HPDE6-E6E7 (cell line): ENCODE data around the gene CD300LB.
"Not testable (repeated sequence)": the region's sequence is repeated elsewhere in the genome, so short reads cannot be mapped to it uniquely, and the experiment has no call there.

ENCODE experiments used
- DNase-seq: peaks from one replicate; pipeline ENCODE4 v3.0.0; 2011; ENCODE audit warnings: missing footprints; ENCODE audit errors: extremely low spot score

Gene CD300LB

DNA sequence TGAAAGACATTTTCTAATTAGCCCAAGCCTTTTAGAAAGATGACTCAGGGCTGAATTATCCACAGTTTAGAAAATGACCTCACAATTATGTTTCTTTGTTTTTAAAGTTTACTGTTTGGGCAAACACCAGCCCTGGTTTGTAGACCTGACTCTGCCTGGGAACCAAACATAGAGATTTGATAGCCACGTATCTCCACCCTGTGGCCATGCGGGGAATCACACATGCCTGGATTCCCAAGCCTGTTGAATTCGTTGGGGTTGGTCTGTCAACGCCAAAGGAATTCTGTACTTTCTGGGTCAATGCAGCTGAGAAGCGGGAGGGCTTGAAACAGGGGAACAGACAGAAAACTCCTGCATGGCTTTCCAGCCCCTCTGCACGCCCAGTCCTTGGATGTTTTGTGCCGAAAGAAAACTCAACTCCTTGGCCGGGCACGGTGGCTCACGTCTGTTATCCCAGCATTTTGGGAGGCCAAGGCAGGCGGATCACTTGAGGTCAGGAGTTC lies 37.9 kb downstream of the CD300LB start:
- DNase-seq: peak; percentile 64

DNA sequence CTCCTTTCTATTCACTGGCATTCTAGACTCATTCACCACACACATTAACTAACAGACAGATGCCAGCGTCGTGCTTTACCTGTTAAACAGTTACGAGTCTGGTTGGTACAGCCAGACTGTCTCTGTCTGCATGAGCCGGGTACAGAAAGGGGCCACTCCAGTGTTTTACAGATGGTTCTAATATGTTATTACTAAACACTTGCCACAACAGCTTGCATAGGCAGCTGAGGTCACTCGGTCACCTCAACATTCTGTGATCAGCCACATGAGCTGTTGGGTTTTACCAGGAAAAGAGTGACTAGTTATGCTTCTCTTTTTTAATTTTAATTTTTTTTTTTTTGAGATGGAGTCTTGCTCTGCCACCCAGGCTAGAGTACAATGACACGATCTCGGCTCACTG lies 39.6 kb downstream of the CD300LB start:
- no peak for DNase-seq

DNA sequence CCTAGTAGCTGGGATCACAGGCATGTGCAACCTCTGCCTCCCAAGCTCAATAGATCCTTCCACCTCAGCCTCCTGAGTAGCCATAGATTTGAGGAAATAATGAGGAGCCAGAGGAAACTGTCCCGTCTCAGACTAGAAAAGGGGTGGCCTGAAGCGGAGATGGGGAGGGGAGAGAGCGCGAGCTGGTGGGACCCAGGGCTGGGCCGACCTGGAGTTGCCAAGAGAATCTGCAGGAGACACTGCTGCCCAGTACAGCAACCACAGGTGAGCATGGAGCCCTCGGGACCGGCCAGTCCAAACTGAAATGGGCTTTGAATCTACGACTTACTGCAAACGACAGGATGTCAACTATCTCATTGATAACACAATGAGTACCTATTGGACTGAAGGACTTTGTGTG lies 40.6 kb downstream of the CD300LB start:
- no peak for DNase-seq

DNA sequence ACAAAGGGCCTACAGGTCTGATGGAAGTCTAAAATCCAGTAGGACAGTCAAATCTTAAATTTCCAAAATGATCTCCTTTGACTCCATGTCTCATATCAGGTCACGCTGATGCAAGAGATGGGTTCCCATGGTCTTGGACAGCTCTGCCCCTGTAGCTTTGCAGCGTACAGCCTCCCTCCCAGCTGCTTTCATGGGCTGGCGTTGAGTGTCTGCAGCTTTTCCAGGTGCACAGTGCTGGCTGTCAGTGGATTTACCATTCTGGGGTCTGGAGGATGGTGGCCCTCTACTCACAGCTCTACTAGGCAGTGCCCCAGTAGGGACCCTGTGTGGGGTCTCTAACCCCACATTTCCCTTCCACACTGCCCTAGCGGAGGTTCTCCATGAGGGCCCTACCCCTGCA lies 43.0 kb downstream of the CD300LB start:
- not testable (repeated sequence) for DNase-seq

DNA sequence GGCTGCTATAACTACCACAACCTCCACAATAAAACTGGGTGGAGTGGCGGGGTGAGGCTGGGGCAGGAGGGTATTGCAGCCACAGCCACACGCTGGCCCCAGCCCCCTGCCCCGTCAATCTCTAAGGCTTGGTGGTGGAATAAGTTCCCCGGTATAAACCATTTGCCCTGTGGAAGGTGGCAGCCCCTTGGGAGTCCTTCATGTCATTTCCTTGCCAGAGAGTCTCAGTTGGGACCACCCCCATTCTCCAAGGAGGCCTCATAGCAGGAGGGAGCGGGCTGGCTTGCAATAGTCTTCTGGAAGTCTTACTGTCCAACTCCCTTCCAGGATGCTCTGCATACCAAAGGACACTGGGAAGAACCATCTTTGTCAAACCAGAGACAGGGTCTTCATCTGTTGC lies 45.4 kb downstream of the CD300LB start:
- no peak for DNase-seq

DNA sequence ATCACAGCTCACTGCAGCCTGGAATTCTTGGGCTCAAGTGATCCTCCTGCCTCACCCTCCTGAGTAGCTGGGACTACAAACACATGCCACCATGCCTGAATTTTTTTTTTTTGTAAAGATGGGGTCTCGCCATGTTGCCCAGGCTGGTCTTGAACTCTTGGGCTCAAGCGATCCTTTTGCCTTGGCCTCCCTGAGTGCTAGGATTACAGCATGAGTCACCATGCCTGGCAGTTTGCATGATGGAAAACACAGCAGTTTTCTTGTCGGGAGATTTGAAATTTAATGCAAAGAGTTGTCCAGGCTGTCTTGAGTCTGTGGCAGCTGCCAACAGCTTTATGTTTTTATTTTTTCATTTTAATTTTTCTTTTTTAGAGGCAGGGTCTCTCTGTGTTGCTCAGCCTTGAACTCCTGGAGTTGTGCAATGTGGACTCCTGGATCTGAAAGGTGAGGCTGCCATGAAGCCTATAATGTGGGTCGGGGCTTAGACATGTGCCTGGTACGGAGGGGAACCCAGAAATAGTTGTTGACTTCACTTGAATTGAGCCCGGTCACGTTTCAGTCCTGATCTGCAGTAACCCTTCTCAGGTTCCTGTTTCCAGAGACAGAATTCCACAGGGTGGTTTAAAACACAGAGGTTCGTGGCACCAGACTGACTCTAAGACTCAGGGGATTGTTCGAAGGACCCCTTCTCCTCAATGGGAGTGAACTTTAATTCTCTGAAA lies 46.1 kb downstream of the CD300LB start:
- no peak for DNase-seq

DNA sequence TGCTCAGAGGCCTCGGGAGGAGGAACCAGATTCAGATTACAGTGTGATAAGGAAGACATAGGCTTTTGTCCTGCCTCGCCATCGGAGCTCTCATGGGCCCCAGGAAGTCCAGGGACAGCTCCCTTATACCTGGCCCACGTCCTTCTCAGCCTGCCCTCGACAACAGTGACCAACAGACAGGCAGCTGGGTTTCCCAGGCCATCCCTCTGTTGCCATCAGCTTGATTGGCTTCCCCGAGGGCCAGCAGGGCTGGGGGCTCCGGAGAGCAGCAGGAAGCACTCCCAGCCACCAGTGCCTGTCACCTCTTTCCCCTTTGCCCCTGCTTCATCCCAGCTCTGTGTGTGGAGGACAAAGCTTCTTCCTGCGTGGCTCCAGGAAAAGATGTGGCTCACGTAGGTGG lies 47.2 kb downstream of the CD300LB start:
- no peak for DNase-seq

DNA sequence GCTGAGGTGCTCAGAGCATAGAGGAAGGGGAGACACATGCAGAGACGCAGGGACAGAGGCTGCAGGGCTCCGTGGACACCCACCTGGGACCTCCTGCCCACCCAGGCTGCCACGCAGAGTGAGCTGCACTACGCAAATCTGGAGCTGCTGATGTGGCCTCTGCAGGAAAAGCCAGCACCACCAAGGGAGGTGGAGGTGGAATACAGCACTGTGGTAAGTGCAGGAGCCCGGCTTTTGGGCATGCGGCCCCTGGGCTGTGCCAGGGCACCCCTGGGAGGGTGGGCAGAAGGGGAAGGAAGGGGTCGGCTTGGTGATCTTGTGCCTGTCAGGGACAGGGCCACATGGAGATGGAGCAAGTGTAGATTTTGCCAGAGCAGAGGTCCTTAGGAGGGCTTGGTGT lies 49.7 kb downstream of the CD300LB start:
- no peak for DNase-seq

DNA sequence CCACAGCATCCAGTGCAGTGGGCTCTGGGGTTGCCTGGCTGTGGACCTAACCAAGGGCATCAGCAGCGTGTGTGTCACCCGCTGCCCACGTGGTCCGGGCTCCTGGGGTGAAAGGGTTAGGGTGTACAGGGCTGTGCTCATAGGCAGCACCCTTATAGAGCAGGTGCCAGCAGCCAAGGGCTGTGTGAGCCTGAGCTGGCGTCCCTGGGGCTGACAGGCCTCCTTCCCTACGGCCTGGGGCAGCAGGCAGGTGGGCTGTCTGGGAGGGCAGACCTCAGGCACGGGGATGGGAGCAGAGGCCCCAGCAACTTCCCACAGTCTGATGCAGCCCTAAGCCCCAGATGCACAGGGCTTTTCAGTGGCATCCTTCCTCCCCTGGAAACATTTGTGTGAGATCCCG lies 51.0 kb downstream of the CD300LB start:
- DNase-seq: no peak

DNA sequence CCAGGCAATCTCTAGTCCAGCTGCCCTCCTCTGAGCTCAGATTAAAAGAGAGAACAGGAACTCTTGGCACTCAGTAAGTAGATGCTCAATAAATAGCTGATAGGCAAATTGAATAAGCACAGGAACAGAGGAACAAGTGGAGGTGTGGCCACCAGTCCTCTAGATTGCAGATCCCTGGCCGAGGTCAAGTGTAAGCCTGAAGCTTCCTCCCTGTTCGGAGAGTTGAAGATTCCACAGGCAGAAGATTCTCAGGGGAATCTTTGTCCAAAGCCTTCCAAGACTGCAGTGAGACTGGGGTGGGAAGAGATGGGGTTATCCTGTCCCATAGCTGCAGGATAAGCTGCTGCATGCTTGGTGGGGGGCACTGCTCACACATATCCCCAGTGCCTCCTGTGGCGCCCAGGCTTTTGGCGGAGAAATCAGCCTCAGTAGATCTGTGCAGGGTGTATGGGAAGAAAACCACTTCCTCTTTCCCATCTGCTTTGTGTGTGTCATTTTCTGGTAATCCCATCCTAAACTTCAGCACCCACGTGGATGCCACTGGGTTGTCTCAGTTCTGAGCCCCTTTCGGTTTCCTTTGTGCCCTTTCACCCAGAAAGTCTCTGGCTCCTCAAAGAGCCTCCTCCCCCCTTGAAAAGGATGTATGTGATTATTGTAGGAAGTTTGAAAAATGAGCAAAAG lies 52.7 kb downstream of the CD300LB start:
- DNase-seq: no peak

DNA sequence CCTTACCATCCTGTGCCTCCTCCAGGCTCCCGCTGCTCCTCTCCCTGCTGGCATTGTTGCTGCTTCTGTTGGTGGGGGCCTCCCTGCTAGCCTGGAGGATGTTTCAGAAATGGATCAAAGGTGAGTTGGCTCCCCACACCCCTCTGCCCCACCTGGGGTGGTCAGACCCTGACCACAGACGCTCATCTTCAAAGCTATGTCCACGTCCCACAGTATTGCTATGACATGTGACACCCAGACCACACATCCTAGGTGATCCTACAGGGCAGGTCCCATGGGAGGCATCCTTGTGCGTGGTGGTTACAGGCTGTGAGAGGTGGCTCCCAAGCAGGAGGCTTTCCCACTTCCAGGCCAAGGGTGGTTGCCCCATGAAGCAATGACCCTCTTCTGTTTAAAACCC lies 53.9 kb downstream of the CD300LB start:
- no peak for DNase-seq

DNA sequence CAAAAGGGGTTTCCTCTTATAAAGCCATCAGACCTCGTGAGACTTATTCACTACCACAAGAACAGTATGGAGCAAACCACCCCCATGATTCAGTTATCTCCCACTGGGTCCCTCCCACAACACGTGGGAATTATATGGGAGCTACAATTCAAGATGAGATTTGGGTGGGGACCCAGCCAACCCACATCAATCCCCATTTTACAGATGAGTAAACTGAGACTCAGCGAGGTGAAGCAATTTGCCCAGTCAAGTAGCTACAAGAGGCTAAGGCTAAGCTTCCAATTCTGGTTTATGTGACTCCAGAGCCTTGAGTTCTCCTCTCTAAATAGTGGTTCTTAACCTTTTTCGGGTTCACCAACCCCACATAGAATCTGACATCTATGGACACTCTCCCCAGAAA lies 56.1 kb downstream of the CD300LB start:
- DNase-seq: no peak

DNA sequence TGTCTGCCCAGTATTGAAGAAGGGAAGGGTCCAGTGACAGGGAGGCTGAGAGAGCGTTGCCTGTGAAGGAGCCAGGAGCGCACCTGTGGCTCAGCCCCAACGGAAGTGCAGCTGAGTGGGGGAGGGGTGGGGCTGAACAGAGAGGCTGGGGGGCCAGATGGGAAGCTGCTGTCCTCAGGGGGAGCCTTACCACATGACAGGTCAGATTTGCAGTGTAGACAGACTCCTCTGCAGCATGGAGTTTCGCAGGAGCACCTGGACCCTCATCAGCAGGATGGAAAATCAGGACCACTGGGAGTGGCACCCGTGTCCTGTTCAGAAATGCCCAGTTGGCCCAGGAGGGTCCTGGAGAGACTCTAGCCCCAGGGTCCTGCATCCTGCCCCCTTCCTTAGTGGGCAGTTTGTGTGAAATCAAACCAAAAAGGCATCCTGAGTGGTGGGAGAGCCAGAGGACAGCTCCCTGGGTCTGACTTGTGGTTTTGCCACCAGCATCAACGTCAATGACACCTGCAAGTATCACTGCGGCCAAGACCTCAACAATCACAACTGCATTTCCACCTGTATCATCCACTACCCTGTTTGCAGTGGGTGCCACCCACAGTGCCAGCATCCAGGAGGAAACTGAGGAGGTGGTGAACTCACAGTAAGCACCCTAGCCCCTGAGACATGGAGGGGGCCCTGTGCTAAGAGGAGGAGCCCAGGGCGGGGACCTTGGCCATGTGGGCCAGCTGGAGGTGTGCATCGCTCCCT lies 57.1 kb downstream of the CD300LB start:
- no peak for DNase-seq

DNA sequence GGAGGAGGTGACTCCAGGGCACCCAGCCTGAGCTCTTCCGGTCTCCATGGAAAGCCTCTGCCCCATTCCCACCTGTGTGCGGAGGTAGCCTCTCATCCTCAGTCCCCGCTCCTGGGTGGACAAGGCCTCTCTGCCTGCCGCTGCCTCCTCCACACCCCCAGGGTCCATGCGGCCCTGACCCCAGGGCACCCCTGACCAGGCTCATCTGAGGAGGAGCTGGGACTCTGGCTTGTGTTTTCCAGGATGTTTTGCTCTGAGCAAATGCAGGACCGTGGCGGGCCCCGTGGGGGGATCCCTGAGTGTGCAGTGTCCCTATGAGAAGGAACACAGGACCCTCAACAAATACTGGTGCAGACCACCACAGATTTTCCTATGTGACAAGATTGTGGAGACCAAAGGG lies 58.0 kb downstream of the CD300LB start:
- DNase-seq: no peak

DNA sequence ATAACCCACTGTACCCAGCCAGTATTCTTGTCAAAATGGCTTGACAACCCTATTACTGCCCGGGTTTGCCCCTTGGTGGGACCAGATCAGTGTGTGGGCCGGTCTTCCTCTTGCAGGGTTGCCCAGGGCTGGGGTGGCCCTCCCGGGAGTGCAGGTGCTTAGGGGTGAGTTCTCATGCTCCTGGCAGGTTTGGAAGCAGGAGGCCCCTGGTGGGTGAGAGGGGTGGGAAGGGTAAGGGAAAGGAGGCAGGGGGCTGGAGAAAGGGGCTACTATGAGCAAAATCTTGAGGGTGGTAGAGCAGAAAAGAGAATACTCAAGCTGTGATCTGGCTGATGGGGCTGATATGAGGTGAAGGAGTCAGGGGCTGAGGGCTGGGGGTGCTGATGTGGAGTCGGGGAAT lies 58.4 kb downstream of the CD300LB start:
- no peak for DNase-seq

DNA sequence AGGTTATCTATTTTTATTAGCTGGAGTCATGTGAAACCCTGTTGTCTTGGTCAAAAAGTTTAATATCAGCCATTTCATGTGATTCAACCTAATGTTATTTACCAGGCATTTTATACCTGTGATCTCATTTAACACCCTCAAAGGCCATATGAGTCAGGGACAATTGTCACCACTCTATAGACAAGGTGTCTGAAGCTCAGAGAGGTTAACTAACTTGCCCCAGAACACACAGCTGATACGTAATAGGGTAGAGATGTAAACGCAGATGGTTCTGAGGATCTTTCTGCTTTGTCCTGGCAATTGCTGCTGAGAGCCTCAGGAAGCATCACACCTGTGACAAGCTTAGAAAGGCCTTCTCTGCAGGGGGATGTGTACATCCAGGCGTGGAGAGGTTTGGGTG lies 59.9 kb downstream of the CD300LB start:
- no peak for DNase-seq
